Parathyroid adenoma (tissue), 2 donors: ENCODE data around the gene ZNF627.
"Not testable (repeated sequence)": the region's sequence is repeated elsewhere in the genome, so short reads cannot be mapped to it uniquely, and the experiment has no call there.

Experiments used
- H2AFZ ChIP-seq: fragments of 300-600 bp; sonication (generic); one replicate; pipeline ENCODE4 v1.7.0; 2017; ENCODE audit warnings: antibody characterized with exemption, mild to moderate bottlenecking
- H3K27ac ChIP-seq: fragments of 300-600 bp; sonication (generic); one replicate; pipeline ENCODE4 v1.7.0; 2017
- H3K27me3 ChIP-seq: fragments of 300-600 bp; sonication (generic); one replicate; pipeline ENCODE4 v1.7.0; 2017; ENCODE audit warnings: low read length; ENCODE audit not compliant: control insufficient read depth, insufficient read depth
- H3K36me3 ChIP-seq: fragments of 300-600 bp; sonication (generic); one replicate; pipeline ENCODE4 v1.7.0; 2017; ENCODE audit warnings: low read length; ENCODE audit not compliant: control insufficient read depth, insufficient read depth
- H3K4me1 ChIP-seq: fragments of 300-600 bp; sonication (generic); one replicate; pipeline ENCODE4 v1.7.0; 2017; ENCODE audit warnings: control low read depth
- H3K4me2 ChIP-seq: fragments of 300-600 bp; sonication (generic); one replicate; pipeline ENCODE4 v1.7.0; 2017; ENCODE audit warnings: low read length
- H3K4me3 ChIP-seq: fragments of 300-600 bp; sonication (generic); one replicate; pipeline ENCODE4 v1.7.0; 2017; ENCODE audit warnings: low read depth, low read length
- H3K79me2 ChIP-seq: fragments of 300-600 bp; sonication (generic); one replicate; pipeline ENCODE4 v1.7.0; 2017; ENCODE audit warnings: control low read depth
- H3K9ac ChIP-seq: fragments of 300-600 bp; sonication (generic); one replicate; pipeline ENCODE4 v1.7.0; 2017; ENCODE audit warnings: mild to moderate bottlenecking
- H3K9me3 ChIP-seq: fragments of 300-600 bp; sonication (generic); one replicate; pipeline ENCODE4 v1.7.0; 2017; ENCODE audit warnings: low read length; ENCODE audit not compliant: control insufficient read depth
- TF ChIP-seq, protein P1 (sequence below): fragments of 300-600 bp; sonication (generic); IDR thresholded peaks from one replicate; pipeline ENCODE4 v1.7.0; 2017; ENCODE audit warnings: antibody characterized with exemption, mild to moderate bottlenecking
- donor health status: primary hyperparathyroidism.

ZNF627 gene

DNA sequence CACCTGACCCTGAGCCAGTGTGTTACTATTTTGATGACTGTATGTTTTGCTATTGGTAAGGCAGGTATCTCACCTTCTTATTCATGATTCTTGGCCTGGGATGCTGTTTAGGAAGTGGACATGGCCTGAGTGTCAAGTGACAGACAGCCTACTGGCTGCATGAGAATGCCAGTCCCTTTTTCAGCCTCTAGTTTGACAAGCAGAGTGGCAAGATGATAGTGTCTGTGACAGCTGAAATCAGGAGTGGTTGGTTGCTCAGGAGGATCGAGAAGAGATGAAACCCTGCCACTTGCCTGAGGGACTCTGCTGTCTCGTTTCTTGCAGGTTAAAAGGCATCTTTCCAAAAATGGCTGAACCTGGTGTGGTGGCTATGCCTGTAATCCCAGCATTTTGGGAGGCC lies 31.1 kb upstream of the ZNF627 start:
- TF ChIP-seq, protein P1, sequence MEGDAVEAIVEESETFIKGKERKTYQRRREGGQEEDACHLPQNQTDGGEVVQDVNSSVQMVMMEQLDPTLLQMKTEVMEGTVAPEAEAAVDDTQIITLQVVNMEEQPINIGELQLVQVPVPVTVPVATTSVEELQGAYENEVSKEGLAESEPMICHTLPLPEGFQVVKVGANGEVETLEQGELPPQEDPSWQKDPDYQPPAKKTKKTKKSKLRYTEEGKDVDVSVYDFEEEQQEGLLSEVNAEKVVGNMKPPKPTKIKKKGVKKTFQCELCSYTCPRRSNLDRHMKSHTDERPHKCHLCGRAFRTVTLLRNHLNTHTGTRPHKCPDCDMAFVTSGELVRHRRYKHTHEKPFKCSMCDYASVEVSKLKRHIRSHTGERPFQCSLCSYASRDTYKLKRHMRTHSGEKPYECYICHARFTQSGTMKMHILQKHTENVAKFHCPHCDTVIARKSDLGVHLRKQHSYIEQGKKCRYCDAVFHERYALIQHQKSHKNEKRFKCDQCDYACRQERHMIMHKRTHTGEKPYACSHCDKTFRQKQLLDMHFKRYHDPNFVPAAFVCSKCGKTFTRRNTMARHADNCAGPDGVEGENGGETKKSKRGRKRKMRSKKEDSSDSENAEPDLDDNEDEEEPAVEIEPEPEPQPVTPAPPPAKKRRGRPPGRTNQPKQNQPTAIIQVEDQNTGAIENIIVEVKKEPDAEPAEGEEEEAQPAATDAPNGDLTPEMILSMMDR, result no peak
- no peak overlapping the region for H3K4me2 ChIP-seq
- H3K27me3 ChIP-seq, result no peaks in the 10 kb centered on the region
- H3K9me3 ChIP-seq, result no peaks in the 10 kb centered on the region
- H3K27ac ChIP-seq, result no peak overlapping the region
- H3K4me3 ChIP-seq, result no peak overlapping the region
- no peaks in the 10 kb centered on the region for H3K4me1 ChIP-seq
- H3K79me2 ChIP-seq, result no peaks in the 10 kb centered on the region
- H3K9ac ChIP-seq, result no peak overlapping the region
- no peak overlapping the region for H2AFZ ChIP-seq
- H3K36me3 ChIP-seq, result no peaks in the 10 kb centered on the region

DNA sequence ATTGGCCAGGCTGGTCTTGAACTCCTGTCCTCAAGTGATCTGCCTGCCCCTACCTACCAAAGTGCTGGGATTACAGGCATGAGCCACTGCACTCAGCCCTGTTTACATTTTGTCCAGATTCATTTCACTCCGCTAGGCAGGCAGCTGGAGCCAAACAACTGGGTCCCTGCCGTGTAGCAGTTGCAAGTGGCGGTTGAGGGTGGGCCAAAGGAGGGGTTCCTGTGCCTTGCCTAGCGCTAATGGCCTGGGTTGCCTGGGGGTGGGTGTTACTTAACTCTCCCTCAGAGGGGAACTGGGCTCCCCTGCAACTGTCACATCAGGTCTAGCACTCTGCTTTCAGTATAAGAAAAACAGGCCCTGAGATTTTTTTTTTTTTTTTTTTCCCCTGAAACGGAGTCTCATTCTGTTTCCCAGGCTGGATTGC lies 27.2 kb upstream of the ZNF627 start:
- Histone ChIP-seq H3K9me3 (no peaks in the 10 kb centered on the region), H3K36me3 (no peaks in the 10 kb centered on the region), H3K4me1 (no peaks in the 10 kb centered on the region), H3K27me3 (no peaks in the 10 kb centered on the region), H3K4me3 (no peak overlapping the region), H3K4me2 (no peak overlapping the region), H2AFZ (no peak overlapping the region), H3K79me2 (no peaks in the 10 kb centered on the region), H3K27ac (no peak overlapping the region), H3K9ac (no peak overlapping the region)
- TF ChIP-seq, protein P1, result no peak

DNA sequence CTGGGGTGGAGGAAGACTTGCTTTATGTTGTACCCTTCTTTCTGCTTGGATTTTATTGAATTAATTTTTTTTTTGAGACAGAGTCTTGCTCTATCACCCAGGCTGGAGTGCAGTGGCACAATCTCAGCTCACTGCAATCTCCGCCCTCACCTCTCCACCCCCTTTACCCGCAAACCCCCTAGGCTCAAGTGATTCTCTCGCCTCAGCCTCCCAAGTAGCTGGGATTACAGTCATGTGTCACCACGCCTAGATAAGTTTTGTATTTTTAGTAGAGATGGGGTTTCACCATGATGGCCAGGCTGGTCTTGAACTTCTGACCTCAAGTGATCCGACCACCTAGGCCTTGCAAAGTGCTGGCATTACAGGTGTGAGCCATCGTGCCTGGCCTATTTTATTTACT lies 23.9 kb upstream of the ZNF627 start:
- H2AFZ ChIP-seq, H3K4me1 ChIP-seq, H3K4me3 ChIP-seq, H3K27me3 ChIP-seq, H3K36me3 ChIP-seq, H3K4me2 ChIP-seq, H3K9ac ChIP-seq, H3K27ac ChIP-seq, H3K9me3 ChIP-seq, H3K79me2 ChIP-seq: not testable (repeated sequence)

DNA sequence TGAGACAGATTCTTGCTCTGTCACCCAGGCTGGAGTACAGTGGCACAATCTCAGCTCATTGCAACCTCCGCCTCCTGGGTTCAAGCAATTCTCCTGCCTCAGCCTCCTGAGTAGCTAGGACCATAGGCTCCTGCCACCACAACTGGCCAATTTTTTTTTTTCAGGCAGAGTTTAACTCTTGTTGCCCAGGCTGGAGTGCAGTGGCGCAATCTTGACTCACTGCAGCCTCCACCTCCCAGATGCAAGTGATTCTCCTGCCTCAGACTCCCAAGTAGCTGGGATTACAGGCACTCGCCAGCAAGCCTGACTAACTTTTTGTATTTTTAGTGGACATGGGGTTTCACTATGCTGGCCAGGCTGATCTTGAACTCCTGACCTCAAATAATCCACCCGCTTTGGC lies 23.5 kb upstream of the ZNF627 start:
- H3K9ac ChIP-seq, H3K9me3 ChIP-seq, H3K36me3 ChIP-seq, H3K27ac ChIP-seq, H2AFZ ChIP-seq, H3K27me3 ChIP-seq, H3K4me1 ChIP-seq, H3K79me2 ChIP-seq, H3K4me3 ChIP-seq, H3K4me2 ChIP-seq: not testable (repeated sequence)

DNA sequence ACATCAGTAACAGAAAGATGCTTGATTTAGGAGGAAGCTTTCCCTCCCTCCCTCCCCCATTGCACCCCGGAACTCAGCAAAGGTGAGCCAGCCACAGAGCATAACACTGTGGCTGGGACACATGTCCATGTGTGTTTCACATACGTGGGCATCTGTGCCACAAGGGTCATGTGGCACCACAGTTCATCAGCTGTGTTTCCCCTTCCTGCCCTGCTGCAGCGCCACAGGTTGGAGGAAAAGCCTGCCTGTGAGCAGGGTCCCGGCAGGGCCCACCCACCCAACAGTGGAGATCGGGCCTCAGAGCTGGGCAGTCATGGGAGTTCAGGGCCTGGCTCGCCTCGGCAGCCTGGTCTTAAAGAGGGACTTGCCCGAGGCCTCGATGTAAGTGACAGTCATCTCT lies 22.6 kb upstream of the ZNF627 start:
- TF ChIP-seq, protein P1, result no peak
- Histone ChIP-seq H3K9me3 (no peaks in the 10 kb centered on the region), H3K27me3 (no peaks in the 10 kb centered on the region), H3K4me1 (no peaks in the 10 kb centered on the region), H3K4me2 (no peak overlapping the region), H3K79me2 (no peaks in the 10 kb centered on the region), H2AFZ (no peak overlapping the region), H3K9ac (no peak overlapping the region), H3K36me3 (no peaks in the 10 kb centered on the region), H3K27ac (no peak overlapping the region), H3K4me3 (no peak overlapping the region)

DNA sequence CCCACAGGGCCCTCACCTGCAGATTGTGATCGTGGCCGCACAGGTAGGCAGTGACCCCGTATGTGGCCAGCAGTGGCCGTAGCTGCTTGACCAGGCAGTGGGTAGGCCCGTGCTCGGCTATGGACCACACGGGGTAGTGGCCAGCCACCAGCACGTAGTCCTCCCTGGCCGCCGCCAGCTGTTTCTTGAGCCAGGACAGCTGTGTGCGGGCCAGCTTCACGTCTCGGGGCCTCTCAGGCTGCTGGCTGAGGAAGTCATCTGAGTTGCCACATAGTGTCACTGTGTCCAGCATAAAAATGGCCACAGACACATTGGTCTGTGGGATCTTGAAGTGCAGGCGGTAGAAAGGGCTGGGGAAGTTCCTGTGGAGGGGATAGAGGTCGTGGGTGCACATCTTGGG lies 21.1 kb upstream of the ZNF627 start:
- no peaks in the 10 kb centered on the region for H3K36me3 ChIP-seq
- no peak overlapping the region for H3K9ac ChIP-seq
- no peak overlapping the region for H3K27ac ChIP-seq
- H3K27me3 ChIP-seq, result no peaks in the 10 kb centered on the region
- no peaks in the 10 kb centered on the region for H3K9me3 ChIP-seq
- no peaks in the 10 kb centered on the region for H3K79me2 ChIP-seq
- no peaks in the 10 kb centered on the region for H3K4me1 ChIP-seq
- no peak overlapping the region for H3K4me2 ChIP-seq
- no peak overlapping the region for H3K4me3 ChIP-seq
- TF ChIP-seq, protein P1, result no peak
- no peak overlapping the region for H2AFZ ChIP-seq
